Activated naive CD8-positive, alpha-beta T cell treated with anti-CD3 and anti-CD28 coated beads for 36 hours (primary cell): Measurements from ENCODE around the gene BOD1. TPM values are rescaled to one million over a fixed set of nuclear protein-coding genes. Genes with fewer than 3 reads are reported as not detected.

Experiments used
- DNase-seq: peaks from one replicate; pipeline ENCODE4 v3.0.0; 2021
- H3K27ac Mint-ChIP-seq: one replicate; pipeline ENCODE4 v1.8.0; 2022; ENCODE audit warnings: mild to moderate bottlenecking, moderate library complexity, mixed read lengths
- H3K27me3 Mint-ChIP-seq: one replicate; pipeline ENCODE4 v1.8.0; 2022; ENCODE audit warnings: mild to moderate bottlenecking, mixed read lengths
- H3K36me3 Mint-ChIP-seq: one replicate; pipeline ENCODE4 v1.8.0; 2021; ENCODE audit warnings: mild to moderate bottlenecking, mixed read lengths
- H3K4me1 Mint-ChIP-seq: one replicate; pipeline ENCODE4 v1.8.0; 2021; ENCODE audit warnings: mixed read lengths
- H3K4me3 Mint-ChIP-seq: one replicate; pipeline ENCODE4 v1.8.0; 2022; ENCODE audit warnings: mild to moderate bottlenecking, moderate library complexity, mixed read lengths
- H3K9me3 Mint-ChIP-seq: one replicate; pipeline ENCODE4 v1.8.0; 2022; ENCODE audit warnings: mixed read lengths
- total RNA-seq, 2 experiments: library from RNA; stranded (reverse); gene quantifications; one replicate each; pipeline ENCODE4 v1.2.3, GENCODE V29; 2021

The BOD1 gene
- total RNA-seq, 2 experiments from 2014 or later, result 23.7 to 25.8 TPM

- Mint-ChIP-seq H3K4me1 (peaks cover 2% of the 10 kb centered on the region), H3K27ac (no peak overlapping the region), H3K4me3 (no peak overlapping the region), H3K27me3 (peaks cover 8% of the 10 kb centered on the region), H3K9me3 (no peaks in the 10 kb centered on the region), H3K36me3 (no peaks in the 10 kb centered on the region)
- no peak for DNase-seq
Observed at GRCh38 chr5:173645437-173645807, 29.0 kb upstream of the BOD1 start.

GRCh38 chr5:173644673-173645436, 28.4 kb upstream of the BOD1 start:
- H3K27ac Mint-ChIP-seq, result no peak overlapping the region
- no peaks in the 10 kb centered on the region for H3K9me3 Mint-ChIP-seq
- H3K27me3 Mint-ChIP-seq, result peaks cover 3% of the 10 kb centered on the region
- H3K36me3 Mint-ChIP-seq, result no peaks in the 10 kb centered on the region
- H3K4me3 Mint-ChIP-seq, result no peak overlapping the region
- H3K4me1 Mint-ChIP-seq, result peaks cover 2% of the 10 kb centered on the region
- no peak for DNase-seq

GRCh38 chr5:173643964-173644363, 27.5 kb upstream of the BOD1 start:
- Mint-ChIP-seq H3K27me3 (peaks cover 3% of the 10 kb centered on the region), H3K9me3 (no peaks in the 10 kb centered on the region), H3K4me3 (no peak overlapping the region), H3K4me1 (peaks cover 2% of the 10 kb centered on the region), H3K36me3 (no peaks in the 10 kb centered on the region), H3K27ac (no peak overlapping the region)
- DNase-seq, result no peak

- Mint-ChIP-seq H3K4me1 (peaks cover 2% of the 10 kb centered on the region), H3K9me3 (no peaks in the 10 kb centered on the region), H3K27ac (no peak overlapping the region), H3K36me3 (no peaks in the 10 kb centered on the region), H3K27me3 (peaks cover 3% of the 10 kb centered on the region), H3K4me3 (no peak overlapping the region)
- no peak for DNase-seq
Observed at GRCh38 chr5:173642895-173643481, 26.5 kb upstream of the BOD1 start.

GRCh38 chr5:173642191-173642816, 25.9 kb upstream of the BOD1 start:
- no peak for DNase-seq
- H3K4me1 Mint-ChIP-seq, result peaks cover 2% of the 10 kb centered on the region
- peaks cover 3% of the 10 kb centered on the region for H3K27me3 Mint-ChIP-seq
- H3K9me3 Mint-ChIP-seq, result no peaks in the 10 kb centered on the region
- H3K36me3 Mint-ChIP-seq, result no peaks in the 10 kb centered on the region
- no peak overlapping the region for H3K27ac Mint-ChIP-seq
- H3K4me3 Mint-ChIP-seq, result no peak overlapping the region

GRCh38 chr5:173640156-173640804, 23.8 kb upstream of the BOD1 start:
- DNase-seq, result no peak
- Mint-ChIP-seq H3K4me3 (no peak overlapping the region), H3K4me1 (peaks cover 2% of the 10 kb centered on the region), H3K36me3 (no peaks in the 10 kb centered on the region), H3K27me3 (no peaks in the 10 kb centered on the region), H3K9me3 (no peaks in the 10 kb centered on the region), H3K27ac (no peak overlapping the region)

- no peaks in the 10 kb centered on the region for H3K9me3 Mint-ChIP-seq
- no peak overlapping the region for H3K27ac Mint-ChIP-seq
- no peaks in the 10 kb centered on the region for H3K36me3 Mint-ChIP-seq
- no peaks in the 10 kb centered on the region for H3K27me3 Mint-ChIP-seq
- no peak for DNase-seq
- no peak overlapping the region for H3K4me3 Mint-ChIP-seq
- H3K4me1 Mint-ChIP-seq, result peaks cover 2% of the 10 kb centered on the region
Observed at GRCh38 chr5:173638126-173639040, 21.9 kb upstream of the BOD1 start.

GRCh38 chr5:173637340-173637739, 20.9 kb upstream of the BOD1 start:
- Mint-ChIP-seq H3K4me1 (peaks cover 2% of the 10 kb centered on the region), H3K9me3 (no peaks in the 10 kb centered on the region), H3K27ac (no peak overlapping the region), H3K27me3 (peaks cover 3% of the 10 kb centered on the region), H3K36me3 (no peaks in the 10 kb centered on the region), H3K4me3 (no peak overlapping the region)
- DNase-seq, result no peak

- Mint-ChIP-seq H3K4me3 (no peak overlapping the region), H3K27ac (no peak overlapping the region), H3K4me1 (no peaks in the 10 kb centered on the region)
Observed at GRCh38 chr5:173634465-173634983, 18.1 kb upstream of the BOD1 start.

GRCh38 chr5:173633304-173633703, 16.9 kb upstream of the BOD1 start:
- H3K9me3 Mint-ChIP-seq, result no peaks in the 10 kb centered on the region
- no peak overlapping the region for H3K27ac Mint-ChIP-seq
- H3K27me3 Mint-ChIP-seq, result peaks cover 4% of the 10 kb centered on the region
- H3K4me3 Mint-ChIP-seq, result no peak overlapping the region
- H3K4me1 Mint-ChIP-seq, result no peaks in the 10 kb centered on the region
- no peak for DNase-seq
- H3K36me3 Mint-ChIP-seq, result no peaks in the 10 kb centered on the region

More at GRCh38 chr5:173634465-173634983, 18.1 kb upstream of the BOD1 start:
- Mint-ChIP-seq H3K36me3 (no peaks in the 10 kb centered on the region), H3K9me3 (no peaks in the 10 kb centered on the region), H3K27me3 (peaks cover 4% of the 10 kb centered on the region)
- no peak for DNase-seq

GRCh38 chr5:173631478-173631877, 15.0 kb upstream of the BOD1 start:
- Mint-ChIP-seq H3K27ac (no peak overlapping the region), H3K9me3 (no peaks in the 10 kb centered on the region), H3K27me3 (peaks cover 7% of the 10 kb centered on the region), H3K4me3 (no peak overlapping the region), H3K4me1 (no peaks in the 10 kb centered on the region), H3K36me3 (no peaks in the 10 kb centered on the region)
- DNase-seq, result no peak

- H3K4me3 Mint-ChIP-seq, result no peak overlapping the region
- no peaks in the 10 kb centered on the region for H3K4me1 Mint-ChIP-seq
- H3K27ac Mint-ChIP-seq, result no peak overlapping the region
- no peak for DNase-seq
- H3K27me3 Mint-ChIP-seq, result peaks cover 7% of the 10 kb centered on the region
- H3K36me3 Mint-ChIP-seq, result no peaks in the 10 kb centered on the region
- H3K9me3 Mint-ChIP-seq, result no peaks in the 10 kb centered on the region
Observed at GRCh38 chr5:173630724-173631365, 14.4 kb upstream of the BOD1 start.

- Mint-ChIP-seq H3K4me1 (no peaks in the 10 kb centered on the region), H3K27ac (no peak overlapping the region), H3K27me3 (peaks cover 7% of the 10 kb centered on the region), H3K36me3 (no peaks in the 10 kb centered on the region), H3K9me3 (no peaks in the 10 kb centered on the region), H3K4me3 (no peak overlapping the region)
- DNase-seq, result no peak
Observed at GRCh38 chr5:173629628-173630027, 13.2 kb upstream of the BOD1 start.

GRCh38 chr5:173628501-173628900, 12.1 kb upstream of the BOD1 start:
- Mint-ChIP-seq H3K9me3 (no peaks in the 10 kb centered on the region), H3K27ac (no peak overlapping the region), H3K4me1 (no peaks in the 10 kb centered on the region), H3K4me3 (no peak overlapping the region), H3K27me3 (peaks cover 7% of the 10 kb centered on the region), H3K36me3 (no peaks in the 10 kb centered on the region)
- DNase-seq, result no peak
